Measurements from ENCODE around the gene DOCK11. TPM values are rescaled to one million over a fixed set of nuclear protein-coding genes. Genes with fewer than 3 reads are reported as not detected.

The DOCK11 gene
- total RNA-seq, 2 experiments from 2014 or later: 27.0 to 34.7 TPM

DNA sequence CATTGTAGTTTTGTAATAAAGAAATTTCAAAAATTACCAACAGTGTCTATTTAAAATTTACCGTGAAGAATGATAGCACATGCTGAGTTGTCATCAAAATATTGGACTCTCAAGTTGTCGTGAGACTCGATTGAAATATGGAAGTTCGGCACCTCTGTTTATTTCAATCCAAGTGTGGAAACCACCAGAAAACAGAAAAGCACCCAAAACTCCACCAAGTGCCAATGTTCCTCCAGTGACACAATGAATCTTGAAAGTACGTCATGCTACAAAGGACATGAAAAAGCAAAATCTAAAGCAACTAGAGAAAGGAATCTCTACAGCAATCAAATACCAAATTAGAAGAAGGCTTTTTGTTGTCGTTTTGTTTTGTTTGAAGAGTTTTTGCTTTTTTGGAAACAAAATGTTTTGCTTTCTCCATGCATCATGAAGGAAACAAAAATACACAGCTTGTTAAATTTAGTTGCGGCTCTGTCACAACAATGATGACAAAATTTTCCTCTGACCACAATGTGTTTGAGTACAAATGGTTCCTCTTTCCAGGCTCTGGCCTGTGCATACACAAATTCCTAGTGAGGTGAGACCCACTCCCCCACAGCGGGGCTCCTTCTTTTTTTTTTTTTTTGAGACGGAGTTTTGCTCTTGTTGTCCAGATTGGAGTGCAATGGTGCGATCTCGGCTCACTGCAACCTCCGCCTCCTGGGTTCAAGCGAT is 222.2 kb downstream of the DOCK11 start:
- Histone ChIP-seq H3K27ac (ENCODE audit: low read depth, low read length, poor library complexity, severe bottlenecking) (no peak overlapping the region), H3K4me1 (ENCODE audit: insufficient read depth, low read length, poor library complexity, severe bottlenecking) (no peaks in the 10 kb centered on the region), H3K4me2 (ENCODE audit: low read length) (no peak overlapping the region), H3K4me3 (ENCODE audit: low read depth, low read length, poor library complexity, severe bottlenecking) (no peak overlapping the region), H4K20me1 (ENCODE audit: insufficient read depth, low read length) (no peaks in the 10 kb centered on the region), H3K36me3 (ENCODE audit: insufficient read depth, low read length) (no peaks in the 10 kb centered on the region), H3K9me2 (ENCODE audit: insufficient read depth, low read length) (no peaks in the 10 kb centered on the region), H3K79me2 (ENCODE audit: insufficient read depth, low read depth, low read length) (no peaks in the 10 kb centered on the region), H3K9me3 (ENCODE audit: low read length) (no peaks in the 10 kb centered on the region), H2AFZ (ENCODE audit: low read length) (no peak overlapping the region)
- no peak for DNase-seq (ENCODE audit: low spot score)
- no TSS peak for BruUV-seq (replicated peaks)
- intact Hi-C loops (cut with micrococcal nuclease; ENCODE audit: unreplicated experiment): no loop called here
- ChIA-PET POLR2A (no interaction called here), CTCF (ENCODE audit: unreplicated experiment) (no interaction called here)
- no peak for TF ChIP-seq EZH2phosphoT487 (IDR thresholded peaks at IDR 0.05; ENCODE audit: borderline replicate concordance, low read depth, low read length)
- TF ChIP-seq, protein P1, sequence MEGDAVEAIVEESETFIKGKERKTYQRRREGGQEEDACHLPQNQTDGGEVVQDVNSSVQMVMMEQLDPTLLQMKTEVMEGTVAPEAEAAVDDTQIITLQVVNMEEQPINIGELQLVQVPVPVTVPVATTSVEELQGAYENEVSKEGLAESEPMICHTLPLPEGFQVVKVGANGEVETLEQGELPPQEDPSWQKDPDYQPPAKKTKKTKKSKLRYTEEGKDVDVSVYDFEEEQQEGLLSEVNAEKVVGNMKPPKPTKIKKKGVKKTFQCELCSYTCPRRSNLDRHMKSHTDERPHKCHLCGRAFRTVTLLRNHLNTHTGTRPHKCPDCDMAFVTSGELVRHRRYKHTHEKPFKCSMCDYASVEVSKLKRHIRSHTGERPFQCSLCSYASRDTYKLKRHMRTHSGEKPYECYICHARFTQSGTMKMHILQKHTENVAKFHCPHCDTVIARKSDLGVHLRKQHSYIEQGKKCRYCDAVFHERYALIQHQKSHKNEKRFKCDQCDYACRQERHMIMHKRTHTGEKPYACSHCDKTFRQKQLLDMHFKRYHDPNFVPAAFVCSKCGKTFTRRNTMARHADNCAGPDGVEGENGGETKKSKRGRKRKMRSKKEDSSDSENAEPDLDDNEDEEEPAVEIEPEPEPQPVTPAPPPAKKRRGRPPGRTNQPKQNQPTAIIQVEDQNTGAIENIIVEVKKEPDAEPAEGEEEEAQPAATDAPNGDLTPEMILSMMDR (conservative IDR thresholded peaks at IDR 0.05; ENCODE audit: low read length): no peak

DNA sequence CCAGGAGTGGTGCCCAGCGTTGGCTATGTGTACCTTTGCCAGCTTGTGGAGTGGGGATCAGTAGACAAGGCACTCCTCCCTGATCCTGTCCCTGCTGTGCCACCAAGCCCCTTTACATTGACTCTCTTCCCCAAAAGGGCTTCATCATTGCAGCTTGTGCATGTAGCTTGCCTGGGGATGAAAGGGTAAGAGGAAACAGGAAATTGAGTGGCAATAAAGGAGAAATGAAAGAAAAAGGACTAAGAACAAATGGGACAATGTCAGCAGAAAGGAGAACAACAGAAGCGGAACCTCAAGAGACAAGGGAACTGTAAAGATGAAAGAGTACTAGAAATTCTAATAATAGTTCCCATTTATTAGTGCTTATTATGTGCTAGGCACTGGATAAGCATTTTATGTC is 223.1 kb downstream of the DOCK11 start:
- no peak for DNase-seq (ENCODE audit: low spot score)
- BruUV-seq (replicated peaks): no TSS peak

More for the DNA sequence above, 223.1 kb downstream of the DOCK11 start:
- Histone ChIP-seq H3K9me2 (ENCODE audit: insufficient read depth, low read length) (no peaks in the 10 kb centered on the region), H3K79me2 (ENCODE audit: insufficient read depth, low read depth, low read length) (no peaks in the 10 kb centered on the region), H2AFZ (ENCODE audit: low read length) (no peak overlapping the region), H3K4me2 (ENCODE audit: low read length) (no peak overlapping the region), H3K36me3 (ENCODE audit: insufficient read depth, low read length) (no peaks in the 10 kb centered on the region), H4K20me1 (ENCODE audit: insufficient read depth, low read length) (no peaks in the 10 kb centered on the region), H3K4me3 (ENCODE audit: low read depth, low read length, poor library complexity, severe bottlenecking) (no peak overlapping the region), H3K4me1 (ENCODE audit: insufficient read depth, low read length, poor library complexity, severe bottlenecking) (no peaks in the 10 kb centered on the region), H3K9me3 (ENCODE audit: low read length) (no peaks in the 10 kb centered on the region), H3K27ac (ENCODE audit: low read depth, low read length, poor library complexity, severe bottlenecking) (no peak overlapping the region)
- TF ChIP-seq, protein P1 (conservative IDR thresholded peaks at IDR 0.05; ENCODE audit: low read length): no peak
- TF ChIP-seq EZH2phosphoT487 (IDR thresholded peaks at IDR 0.05; ENCODE audit: borderline replicate concordance, low read depth, low read length): no peak
- ChIA-PET POLR2A (no interaction called here), CTCF (ENCODE audit: unreplicated experiment) (no interaction called here)
- intact Hi-C loops (cut with micrococcal nuclease; ENCODE audit: unreplicated experiment): no loop called here
